ENCODE data around the gene MON2.

- TF ChIP-seq CTCF (conservative IDR thresholded peaks at IDR 0.05 in 1 of 2, IDR thresholded peaks at IDR 0.05 in 1 of 2; ENCODE audit: extremely low read depth in 1 of 2, insufficient read depth in 1 of 2, low read depth in 1 of 2, low read length in 2 of 2) (no peak), EZH2 (IDR thresholded peaks at IDR 0.05; ENCODE audit: borderline replicate concordance, low read length) (no peak)
Observed at GRCh38 chr12:62542814-62543213, 76.2 kb downstream of the MON2 start.
